GM19099 (cell line): ENCODE data around the gene NVL.

Experiments used
- POLR2A ChIP-seq: IDR thresholded peaks from 3 replicates; pipeline ENCODE4 v1.6.1; 2011; ENCODE audit warnings: low read depth; ENCODE audit not compliant: insufficient read length; ENCODE audit errors: extremely low read depth

The NVL gene

DNA sequence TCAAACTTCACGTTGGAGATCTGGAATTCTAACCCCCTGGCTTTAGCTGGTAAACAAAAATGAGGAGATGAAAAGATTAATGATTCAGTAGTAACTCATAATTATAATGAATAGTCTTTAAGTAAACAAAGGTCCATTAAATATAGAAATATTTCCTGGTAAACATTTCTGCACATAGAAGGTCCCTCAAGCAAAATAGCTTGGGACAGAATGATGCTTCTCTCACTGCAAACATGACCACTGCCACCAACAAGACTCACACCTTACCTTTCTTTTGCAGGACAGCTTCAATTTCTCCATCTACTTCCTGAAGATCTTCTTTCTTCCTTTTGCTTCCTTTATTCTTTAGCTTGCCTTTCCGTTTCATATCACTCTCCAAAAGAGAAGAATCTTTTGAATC is 25.2 kb downstream of the NVL start:
- no peak for TF ChIP-seq POLR2A

DNA sequence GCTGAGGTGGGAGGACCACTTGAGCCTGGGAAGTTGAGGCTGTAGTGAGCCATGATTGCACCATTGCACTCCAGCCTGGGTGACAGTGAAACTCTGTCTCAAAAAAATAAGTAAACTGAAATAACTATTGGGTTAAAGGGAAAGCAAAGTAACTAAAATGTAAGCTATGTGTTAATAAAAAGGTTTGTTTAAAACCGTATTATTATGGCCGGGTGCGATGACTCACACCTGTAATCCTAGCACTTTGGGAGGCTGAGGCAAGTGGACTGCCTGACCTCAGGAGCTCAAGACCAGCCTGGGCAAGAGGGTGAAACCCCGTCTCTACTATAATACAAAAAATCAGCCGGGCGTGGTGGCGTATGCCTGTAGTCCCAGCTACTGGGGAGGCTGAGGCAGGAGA is 27.0 kb downstream of the NVL start:
- no peak for TF ChIP-seq POLR2A

DNA sequence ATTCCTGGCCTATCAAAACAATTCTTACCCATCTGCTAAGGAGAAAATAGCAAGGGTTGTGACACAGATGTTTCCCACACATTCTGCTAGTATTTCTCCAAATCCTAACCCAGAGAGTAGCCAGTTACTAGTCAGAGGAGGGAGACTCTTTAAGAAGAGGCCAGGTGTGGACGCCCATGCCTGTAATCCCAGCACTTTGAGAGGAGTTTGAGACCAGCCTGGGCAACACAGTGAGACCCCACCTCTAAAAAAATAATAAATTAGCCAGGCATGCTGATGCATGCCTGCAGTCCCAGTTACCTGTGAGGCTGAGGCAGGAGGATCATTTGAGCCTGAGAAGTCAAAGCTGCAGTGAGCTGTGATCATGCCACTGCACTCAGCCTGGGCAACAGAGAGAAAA is 28.6 kb downstream of the NVL start:
- no peak for TF ChIP-seq POLR2A

DNA sequence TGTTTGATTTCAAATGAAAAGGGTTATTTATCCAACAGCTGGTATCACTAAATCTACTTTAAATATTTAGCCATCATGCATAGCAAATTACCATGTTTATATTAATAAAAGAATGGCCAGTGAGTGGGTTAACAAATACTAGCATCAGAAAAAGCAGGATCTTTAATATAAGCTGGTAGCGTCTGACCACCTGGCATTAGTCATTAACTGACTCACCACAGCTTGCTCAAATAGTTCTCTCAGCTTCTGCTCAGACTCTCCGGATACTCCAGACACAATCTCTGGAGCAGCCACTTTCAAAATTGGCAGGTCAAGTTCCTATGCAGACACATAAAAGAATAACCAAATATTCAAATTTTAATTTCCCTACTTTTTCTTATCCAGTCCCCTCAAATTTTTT is 29.6 kb downstream of the NVL start:
- no peak for TF ChIP-seq POLR2A

- TF ChIP-seq POLR2A = no peak
Measured at GRCh38 chr1:224298346-224299330, 31.3 kb downstream of the NVL start.

GRCh38 chr1:224294775-224295174 is 35.2 kb downstream of the NVL start:
- TF ChIP-seq POLR2A = no peak

DNA sequence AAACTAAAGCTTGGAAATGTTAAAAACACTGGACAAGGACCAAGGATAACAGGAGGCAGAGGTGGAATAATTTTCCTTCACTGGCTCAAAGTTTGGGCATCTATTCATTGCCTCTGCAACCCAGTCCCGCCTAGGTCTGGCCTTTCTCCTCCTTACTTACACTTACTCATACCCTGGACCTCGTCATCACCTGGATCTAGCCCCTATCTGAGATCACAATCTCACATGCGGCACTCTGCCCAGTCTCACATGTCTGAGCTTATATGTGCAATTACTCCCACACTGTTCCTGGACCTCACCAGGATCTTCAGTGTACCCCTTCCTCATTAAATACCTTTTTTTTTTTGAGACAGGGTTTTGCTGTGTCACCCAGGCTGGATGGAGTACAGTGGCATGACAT is 37.6 kb downstream of the NVL start:
- TF ChIP-seq POLR2A = no peak

GRCh38 chr1:224289396-224289795 is 40.6 kb downstream of the NVL start:
- TF ChIP-seq POLR2A = no peak

GRCh38 chr1:224287714-224288113 is 42.3 kb downstream of the NVL start:
- TF ChIP-seq POLR2A = no peak

DNA sequence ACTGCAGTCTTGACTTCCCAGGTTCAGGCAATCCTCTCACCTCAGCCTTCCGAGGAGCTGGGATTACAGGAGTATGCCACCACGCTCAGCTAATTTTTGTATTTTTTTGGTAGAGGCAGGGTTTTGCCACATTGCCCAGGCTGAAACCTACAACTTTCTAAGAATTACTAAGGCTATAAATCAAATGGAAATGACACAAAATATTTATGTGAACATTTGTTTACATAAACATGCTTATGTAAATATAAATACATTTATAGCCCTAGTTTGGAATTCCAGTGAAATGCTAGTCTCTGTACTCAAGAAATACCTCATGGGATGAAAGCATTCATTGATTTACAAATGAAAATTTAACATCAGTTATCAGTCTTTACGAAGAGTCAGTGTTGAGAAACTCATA is 47.8 kb downstream of the NVL start:
- no peak for TF ChIP-seq POLR2A

DNA sequence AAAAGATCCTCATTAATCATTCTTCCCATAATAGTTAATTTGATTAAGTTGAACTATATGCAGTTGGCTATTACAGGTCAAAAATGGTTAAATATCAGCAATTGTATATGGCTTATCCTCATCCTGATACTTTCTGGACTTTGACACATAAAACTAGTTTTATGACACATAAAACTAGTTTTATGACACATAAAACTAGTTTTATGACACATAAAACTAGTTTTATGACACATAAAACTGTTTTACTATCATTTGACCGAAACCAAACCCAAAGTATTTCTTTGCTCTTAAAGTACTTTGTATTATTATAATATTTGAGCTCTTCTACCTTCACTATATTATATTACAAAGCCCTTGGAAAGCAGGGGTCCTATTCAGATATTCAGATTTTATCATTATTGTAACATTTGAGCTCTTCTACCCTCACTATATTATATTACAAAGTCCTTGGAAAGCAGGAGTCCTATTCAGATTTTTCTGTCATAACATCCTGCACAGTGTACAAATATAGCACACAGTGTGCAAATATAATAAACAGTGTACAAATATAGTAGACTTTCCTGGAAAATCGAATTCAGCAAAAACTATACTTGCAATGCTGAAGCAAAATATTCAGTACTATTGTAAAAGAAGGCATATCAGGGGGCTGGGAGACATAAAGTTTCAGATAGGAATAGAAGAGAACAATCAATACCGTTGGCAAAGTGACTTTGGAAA is 53.0 kb downstream of the NVL start:
- no peak for TF ChIP-seq POLR2A

DNA sequence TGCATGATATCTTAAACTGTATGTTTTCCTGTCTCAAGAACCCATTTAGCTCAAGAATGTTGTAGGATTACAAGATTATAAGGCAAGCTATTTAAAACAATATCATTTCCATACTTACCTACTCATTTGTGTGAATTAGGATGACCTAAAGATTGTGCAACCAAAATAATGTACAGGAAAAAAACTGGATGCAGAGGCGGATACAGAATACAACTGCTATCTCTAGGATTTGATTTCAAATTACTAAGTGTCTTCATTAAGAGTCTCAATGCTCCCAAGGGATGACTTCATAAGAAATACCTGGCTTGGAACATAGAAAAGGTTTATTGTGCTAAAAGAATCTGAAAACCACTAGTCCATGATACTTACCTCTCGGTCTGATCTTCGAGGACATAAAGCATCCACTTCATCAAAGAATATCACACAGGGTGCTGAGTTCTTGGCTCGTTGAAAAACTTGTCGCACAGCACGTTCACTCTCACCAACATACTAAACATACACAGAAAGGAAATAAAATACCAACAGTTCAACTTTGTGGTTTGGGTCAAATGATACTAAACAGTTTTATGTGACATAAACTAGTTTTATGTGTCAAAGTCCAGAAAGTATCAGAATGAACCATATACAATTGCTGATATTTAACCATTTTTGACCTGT is 54.9 kb downstream of the NVL start:
- TF ChIP-seq POLR2A = no peak

- TF ChIP-seq POLR2A = no peak
Measured at GRCh38 chr1:224273641-224274040, 56.3 kb downstream of the NVL start.

DNA sequence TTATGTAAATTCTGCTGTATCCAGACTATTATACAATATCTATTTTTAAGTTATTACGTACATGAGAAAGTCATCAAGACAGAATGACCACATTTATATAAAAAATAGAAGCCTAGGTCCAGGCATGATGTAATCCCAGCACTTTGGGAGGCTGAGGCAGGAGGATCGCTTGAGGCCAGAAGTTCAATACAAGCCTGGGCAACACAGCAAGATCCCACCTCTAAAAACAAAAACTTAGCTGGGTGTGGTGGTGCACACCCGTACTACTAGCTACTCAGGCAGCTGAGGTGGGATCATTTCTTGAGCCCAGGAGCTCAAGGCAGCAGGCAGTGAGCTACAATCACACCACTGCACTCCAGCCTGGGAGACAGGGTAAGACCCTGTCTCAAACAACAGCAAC is 58.9 kb downstream of the NVL start:
- no peak for TF ChIP-seq POLR2A

GRCh38 chr1:224267925-224268324 is 62.0 kb downstream of the NVL start:
- no peak for TF ChIP-seq POLR2A
